Suppressor macrophage (primary cell): ENCODE results near the gene CLASP1.
"Not testable (repeated sequence)": the region's sequence is repeated elsewhere in the genome, so short reads cannot be mapped to it uniquely, and the experiment has no call there.

Source experiments
- DNase-seq, 4 experiments: peaks; one replicate each; pipeline ENCODE4 v3.0.0-alpha.2; 2020 to 2022

Gene CLASP1

GRCh38 chr2:121409966-121410365 is 239.3 kb downstream of the CLASP1 start:
- no peak for DNase-seq

- DNase-seq: no peak
These were observed 239.9 kb downstream of the CLASP1 start for GRCh38 chr2:121409388-121409787.

- no peak for DNase-seq
These were observed 240.6 kb downstream of the CLASP1 start for GRCh38 chr2:121408641-121409040.

GRCh38 chr2:121405233-121405632 is 244.0 kb downstream of the CLASP1 start:
- DNase-seq: no peak

- DNase-seq: no peak
These were observed 249.1 kb downstream of the CLASP1 start for GRCh38 chr2:121400201-121400600.

GRCh38 chr2:121398853-121399252 is 250.4 kb downstream of the CLASP1 start:
- peak; percentile 9 to 54 (median 30) for DNase-seq

- no peak for DNase-seq
These were observed 259.1 kb downstream of the CLASP1 start for GRCh38 chr2:121390082-121390692.

GRCh38 chr2:121388371-121388770 is 260.9 kb downstream of the CLASP1 start:
- DNase-seq: no peak

- no peak for DNase-seq
These were observed 261.5 kb downstream of the CLASP1 start for GRCh38 chr2:121387591-121388325.

- DNase-seq: no peak
These were observed 262.6 kb downstream of the CLASP1 start for GRCh38 chr2:121386707-121387106.

- no peak for DNase-seq
These were observed 263.2 kb downstream of the CLASP1 start for GRCh38 chr2:121386102-121386501.

- DNase-seq: no peak
These were observed 266.5 kb downstream of the CLASP1 start for GRCh38 chr2:121382744-121383143.

- no peak for DNase-seq
These were observed 271.6 kb downstream of the CLASP1 start for GRCh38 chr2:121377646-121378045.

- DNase-seq: no peak
These were observed 272.6 kb downstream of the CLASP1 start for GRCh38 chr2:121376535-121377250.

- no peak for DNase-seq
These were observed 273.6 kb downstream of the CLASP1 start for GRCh38 chr2:121375621-121376159.

- DNase-seq: not testable (repeated sequence)
These were observed 274.7 kb downstream of the CLASP1 start for GRCh38 chr2:121374412-121375075.

- DNase-seq: peak; percentile 42 to 67 (median 48)
These were observed 276.4 kb downstream of the CLASP1 start for GRCh38 chr2:121372721-121373353.

GRCh38 chr2:121372082-121372481 is 277.2 kb downstream of the CLASP1 start:
- DNase-seq: no peak

GRCh38 chr2:121368836-121369235 is 280.4 kb downstream of the CLASP1 start:
- DNase-seq: no peak

- no peak for DNase-seq
These were observed 281.1 kb downstream of the CLASP1 start for GRCh38 chr2:121368155-121368554.

GRCh38 chr2:121367246-121367900 is 281.9 kb downstream of the CLASP1 start:
- DNase-seq: no peak

GRCh38 chr2:121366040-121366439 is 283.2 kb downstream of the CLASP1 start:
- DNase-seq: no peak
